Smooth muscle cell of the brain vasculature (primary cell): ENCODE results near the gene MS4A1.
"Not testable (repeated sequence)": the region's sequence is repeated elsewhere in the genome, so short reads cannot be mapped to it uniquely, and the experiment has no call there.

Experiments used
- DNase-seq: peaks from one replicate; pipeline ENCODE4 v3.0.0-alpha.2; 2012; ENCODE audit warnings: low read depth, low spot score

MS4A1 gene

GRCh38 chr11:60455531-60456042 is at the start of gene MS4A1:
Gene MS4A1, plus strand, starts transcription at chr11:60455847. Its CDS starts 6,528 bp downstream, at chr11:60462375.
- DNase-seq = no peak

GRCh38 chr11:60420015-60420414 is 35.6 kb upstream of the MS4A1 start:
- DNase-seq = no peak

GRCh38 chr11:60422609-60423008 is 33.0 kb upstream of the MS4A1 start:
- no peak for DNase-seq

GRCh38 chr11:60428517-60428916 is 27.1 kb upstream of the MS4A1 start:
- no peak for DNase-seq

- no peak for DNase-seq
Measured at GRCh38 chr11:60429272-60429671, 26.4 kb upstream of the MS4A1 start, which contains the start of gene MS4A5. Gene MS4A5, plus strand, starts transcription at chr11:60429572. Its CDS starts 103 bp downstream, at chr11:60429675.

- DNase-seq = no peak
Measured at GRCh38 chr11:60431251-60431650, 24.4 kb upstream of the MS4A1 start.

GRCh38 chr11:60433401-60433800 is 22.2 kb upstream of the MS4A1 start:
- no peak for DNase-seq

- DNase-seq = no peak
Measured at GRCh38 chr11:60447070-60447469, 8.6 kb upstream of the MS4A1 start.

GRCh38 chr11:60447846-60448245 is 7.8 kb upstream of the MS4A1 start:
- no peak for DNase-seq

- not testable (repeated sequence) for DNase-seq
Measured at GRCh38 chr11:60451185-60451584, 4.5 kb upstream of the MS4A1 start.

GRCh38 chr11:60454212-60454611 is 1.4 kb upstream of the MS4A1 start:
- DNase-seq = no peak

- DNase-seq = no peak
Measured at GRCh38 chr11:60457576-60457975, 1.9 kb downstream of the MS4A1 start.

GRCh38 chr11:60459345-60459744 is 3.7 kb downstream of the MS4A1 start:
- DNase-seq = no peak

- no peak for DNase-seq
Measured at GRCh38 chr11:60468829-60469228, 13.2 kb downstream of the MS4A1 start.

GRCh38 chr11:60469723-60470122 is 14.1 kb downstream of the MS4A1 start:
- DNase-seq = no peak

- no peak for DNase-seq
Measured at GRCh38 chr11:60477035-60477445, 21.4 kb downstream of the MS4A1 start.

- DNase-seq = no peak
Measured at GRCh38 chr11:60482361-60482760, 26.7 kb downstream of the MS4A1 start.

- no peak for DNase-seq
Measured at GRCh38 chr11:60485987-60486386, 30.3 kb downstream of the MS4A1 start.

- DNase-seq = no peak
Measured at GRCh38 chr11:60492488-60493009, 36.9 kb downstream of the MS4A1 start, which contains the start of gene MS4A12. Gene MS4A12, plus strand, starts transcription at chr11:60492778. Its CDS starts 4,541 bp downstream, at chr11:60497319.

GRCh38 chr11:60493454-60493853 is 37.8 kb downstream of the MS4A1 start:
- no peak for DNase-seq

- DNase-seq = no peak
Measured at GRCh38 chr11:60498399-60498798, 42.8 kb downstream of the MS4A1 start.

GRCh38 chr11:60498853-60499252 is 43.2 kb downstream of the MS4A1 start:
- DNase-seq = no peak

- no peak for DNase-seq
Measured at GRCh38 chr11:60500276-60500910, 44.7 kb downstream of the MS4A1 start.
